SK-N-SH treated with all-trans-retinoic acid at 6 μM for 48 hours (cell line): ENCODE data around the gene OGFOD3.
A peak's percentile ranks its signal among the peaks of the same experiment; 100 is the strongest.

ENCODE experiments used
- ATAC-seq: fragments of 200-7000 bp; cut with Tn5 transposase; 3 replicates; pipeline ENCODE4 v1.9.1; 2020; ENCODE audit warnings: mild to moderate bottlenecking, moderate library complexity
- ARNTL ChIP-seq: fragments of 450-650 bp; formaldehyde crosslinking; IDR thresholded peaks from 2 replicates; pipeline ENCODE4 v1.5.0; 2020; ENCODE audit warnings: low read depth, mild to moderate bottlenecking, moderate library complexity, borderline replicate concordance
- BACH2 ChIP-seq: fragments of 250-450 bp; sonication (Bioruptor Pico); IDR thresholded peaks from 2 replicates; pipeline ENCODE4 v1.9.0; 2021; ENCODE audit warnings: mild to moderate bottlenecking, borderline replicate concordance
- CSDC2 ChIP-seq: fragments of 250-450 bp; sonication (Bioruptor Pico); IDR thresholded peaks from 2 replicates; pipeline ENCODE4 v1.5.0; 2020; ENCODE audit warnings: mild to moderate bottlenecking, moderate library complexity
- ESRRG ChIP-seq: fragments of 250-450 bp; sonication (Bioruptor Pico); IDR thresholded peaks from 2 replicates; pipeline ENCODE4 v1.6.1; 2021; ENCODE audit warnings: mild to moderate bottlenecking
- GLIS3 ChIP-seq: fragments of 250-450 bp; sonication (Bioruptor Pico); IDR thresholded peaks from 2 replicates; pipeline ENCODE4 v1.5.0; 2020; ENCODE audit warnings: mild to moderate bottlenecking, moderate library complexity
- ISL1 ChIP-seq: fragments of 250-450 bp; sonication (Bioruptor Pico); IDR thresholded peaks from 2 replicates; pipeline ENCODE4 v2.1.2; 2022; ENCODE audit warnings: mild to moderate bottlenecking, moderate library complexity
- PPARA ChIP-seq: fragments of 250-450 bp; sonication (Bioruptor Pico); IDR thresholded peaks from 2 replicates; pipeline ENCODE4 v1.5.0; 2020; ENCODE audit warnings: mild to moderate bottlenecking, borderline replicate concordance
- RARB ChIP-seq: fragments of 250-450 bp; sonication (Bioruptor Pico); IDR thresholded peaks from 2 replicates; pipeline ENCODE4 v1.8.0; 2021; ENCODE audit warnings: mild to moderate bottlenecking, moderate library complexity
- SNAI2 ChIP-seq: fragments of 250-450 bp; sonication (Bioruptor Pico); IDR thresholded peaks from 2 replicates; pipeline ENCODE4 v1.5.0; 2020; ENCODE audit warnings: mild to moderate bottlenecking, moderate library complexity
- TCF4 ChIP-seq: fragments of 250-450 bp; sonication (Bioruptor Pico); IDR thresholded peaks from 2 replicates; pipeline ENCODE4 v1.8.0; 2021; ENCODE audit warnings: mild to moderate bottlenecking, moderate library complexity, borderline replicate concordance
- TOX ChIP-seq: fragments of 250-450 bp; sonication (Bioruptor Pico); IDR thresholded peaks from 2 replicates; pipeline ENCODE4 v1.8.0; 2021; ENCODE audit warnings: mild to moderate bottlenecking, moderate library complexity, borderline replicate concordance
- ZC3H10 ChIP-seq: fragments of 250-450 bp; sonication (Bioruptor Pico); IDR thresholded peaks from 2 replicates; pipeline ENCODE4 v1.5.1; 2021; ENCODE audit warnings: mild to moderate bottlenecking, moderate library complexity
- ZFP3 ChIP-seq: fragments of 250-450 bp; sonication (Bioruptor Pico); IDR thresholded peaks from 2 replicates; pipeline ENCODE4 v1.5.0; 2020; ENCODE audit warnings: mild to moderate bottlenecking, moderate library complexity
- ZFP30 ChIP-seq: fragments of 450-650 bp; formaldehyde crosslinking; IDR thresholded peaks from 2 replicates; pipeline ENCODE4 v1.5.0; 2022; ENCODE audit warnings: mild to moderate bottlenecking, moderate library complexity
- ZNF565 ChIP-seq: fragments of 450-650 bp; formaldehyde crosslinking; conservative IDR thresholded peaks from 2 replicates; pipeline ENCODE4 v1.5.0; 2020; ENCODE audit warnings: low read depth, mild to moderate bottlenecking, moderate library complexity
- ZNF8 ChIP-seq: fragments of 450-650 bp; formaldehyde crosslinking; IDR thresholded peaks from 2 replicates; pipeline ENCODE4 v1.5.0; 2020; ENCODE audit warnings: mild to moderate bottlenecking, moderate library complexity
- TF ChIP-seq, protein P1 (sequence below): fragments of 250-450 bp; sonication (Bioruptor Pico); IDR thresholded peaks from 2 replicates; pipeline ENCODE4 v1.5.1; 2021; ENCODE audit warnings: mild to moderate bottlenecking, moderate library complexity
- TF ChIP-seq, protein P2 (sequence below): fragments of 250-450 bp; sonication (Bioruptor Pico); IDR thresholded peaks from 2 replicates; pipeline ENCODE4 v1.5.0; 2020; ENCODE audit warnings: mild to moderate bottlenecking, moderate library complexity
- TF ChIP-seq, protein P3 (sequence below): fragments of 250-450 bp; sonication (Bioruptor Pico); IDR thresholded peaks from 2 replicates; pipeline ENCODE4 v1.5.1; 2020; ENCODE audit warnings: low read depth, mild to moderate bottlenecking, moderate library complexity
- TF ChIP-seq, protein P4 (sequence below): fragments of 250-450 bp; sonication (Bioruptor Pico); IDR thresholded peaks from 2 replicates; pipeline ENCODE4 v1.8.0; 2021; ENCODE audit warnings: low read depth, mild to moderate bottlenecking, moderate library complexity, borderline replicate concordance

Gene OGFOD3

DNA sequence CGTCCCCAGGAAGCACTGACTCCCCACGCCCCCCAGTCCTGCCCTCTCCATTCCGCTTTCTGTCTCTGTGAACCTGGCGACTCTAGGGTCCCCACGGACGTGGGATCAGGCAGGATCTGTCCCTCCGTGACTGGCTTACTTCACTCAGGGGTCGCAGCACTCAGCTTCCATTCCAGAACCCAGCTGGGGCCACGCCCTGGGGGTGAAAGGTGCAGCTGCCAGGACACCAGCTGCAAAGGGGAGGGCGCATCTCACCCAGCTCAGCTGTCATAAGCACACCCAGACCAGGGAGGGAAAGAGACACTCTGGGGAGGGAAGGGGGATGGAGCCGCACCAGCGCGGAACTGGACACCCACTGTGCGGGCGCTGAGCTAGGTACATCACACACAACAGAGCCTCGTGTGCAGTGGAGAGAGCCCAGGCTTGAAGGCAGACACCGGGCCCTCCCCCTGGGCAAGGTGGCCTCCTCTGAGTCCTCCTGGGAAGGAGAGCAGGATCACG, 18.7 kb downstream of the OGFOD3 start:
- peak; percentile 3; the same call in 2 of the 3 replicates for ATAC-seq
- TF ChIP-seq TCF4 (CRISPR knock-in tag) (no peak), TOX (CRISPR knock-in tag) (no peak), SNAI2 (no peak), PPARA (CRISPR knock-in tag) (no peak), GLIS3 (CRISPR knock-in tag) (no peak)
- TF ChIP-seq, protein P1, sequence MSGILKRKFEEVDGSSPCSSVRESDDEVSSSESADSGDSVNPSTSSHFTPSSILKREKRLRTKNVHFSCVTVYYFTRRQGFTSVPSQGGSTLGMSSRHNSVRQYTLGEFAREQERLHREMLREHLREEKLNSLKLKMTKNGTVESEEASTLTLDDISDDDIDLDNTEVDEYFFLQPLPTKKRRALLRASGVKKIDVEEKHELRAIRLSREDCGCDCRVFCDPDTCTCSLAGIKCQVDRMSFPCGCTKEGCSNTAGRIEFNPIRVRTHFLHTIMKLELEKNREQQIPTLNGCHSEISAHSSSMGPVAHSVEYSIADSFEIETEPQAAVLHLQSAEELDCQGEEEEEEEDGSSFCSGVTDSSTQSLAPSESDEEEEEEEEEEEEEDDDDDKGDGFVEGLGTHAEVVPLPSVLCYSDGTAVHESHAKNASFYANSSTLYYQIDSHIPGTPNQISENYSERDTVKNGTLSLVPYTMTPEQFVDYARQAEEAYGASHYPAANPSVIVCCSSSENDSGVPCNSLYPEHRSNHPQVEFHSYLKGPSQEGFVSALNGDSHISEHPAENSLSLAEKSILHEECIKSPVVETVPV, result no peak

DNA sequence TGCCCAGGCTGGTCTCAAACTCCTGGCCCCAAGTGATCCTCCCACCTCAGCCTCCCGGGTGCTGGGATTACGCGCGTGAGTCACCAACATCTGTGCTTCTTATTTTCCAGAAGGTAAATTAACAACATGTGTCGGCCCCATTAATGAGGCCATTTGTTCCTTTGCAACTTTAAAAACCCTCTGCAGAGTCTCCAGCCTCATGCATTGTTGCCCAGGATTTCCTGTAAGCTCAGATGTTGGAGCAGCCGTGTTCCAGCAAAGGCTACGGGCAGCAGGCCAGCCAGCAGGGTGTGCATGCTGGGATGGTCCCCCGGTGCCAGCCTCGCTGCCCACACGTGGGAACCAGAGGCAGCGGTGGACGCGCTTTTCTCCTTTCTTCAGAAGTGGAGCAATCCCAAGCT, 19.3 kb downstream of the OGFOD3 start:
- ATAC-seq, result peak; percentile 88
- no peak for TF ChIP-seq ZFP3
- TF ChIP-seq ESRRG (CRISPR knock-in tag), result no peak
- TF ChIP-seq TCF4 (CRISPR knock-in tag), result peak; percentile 87
- TF ChIP-seq, protein P2, sequence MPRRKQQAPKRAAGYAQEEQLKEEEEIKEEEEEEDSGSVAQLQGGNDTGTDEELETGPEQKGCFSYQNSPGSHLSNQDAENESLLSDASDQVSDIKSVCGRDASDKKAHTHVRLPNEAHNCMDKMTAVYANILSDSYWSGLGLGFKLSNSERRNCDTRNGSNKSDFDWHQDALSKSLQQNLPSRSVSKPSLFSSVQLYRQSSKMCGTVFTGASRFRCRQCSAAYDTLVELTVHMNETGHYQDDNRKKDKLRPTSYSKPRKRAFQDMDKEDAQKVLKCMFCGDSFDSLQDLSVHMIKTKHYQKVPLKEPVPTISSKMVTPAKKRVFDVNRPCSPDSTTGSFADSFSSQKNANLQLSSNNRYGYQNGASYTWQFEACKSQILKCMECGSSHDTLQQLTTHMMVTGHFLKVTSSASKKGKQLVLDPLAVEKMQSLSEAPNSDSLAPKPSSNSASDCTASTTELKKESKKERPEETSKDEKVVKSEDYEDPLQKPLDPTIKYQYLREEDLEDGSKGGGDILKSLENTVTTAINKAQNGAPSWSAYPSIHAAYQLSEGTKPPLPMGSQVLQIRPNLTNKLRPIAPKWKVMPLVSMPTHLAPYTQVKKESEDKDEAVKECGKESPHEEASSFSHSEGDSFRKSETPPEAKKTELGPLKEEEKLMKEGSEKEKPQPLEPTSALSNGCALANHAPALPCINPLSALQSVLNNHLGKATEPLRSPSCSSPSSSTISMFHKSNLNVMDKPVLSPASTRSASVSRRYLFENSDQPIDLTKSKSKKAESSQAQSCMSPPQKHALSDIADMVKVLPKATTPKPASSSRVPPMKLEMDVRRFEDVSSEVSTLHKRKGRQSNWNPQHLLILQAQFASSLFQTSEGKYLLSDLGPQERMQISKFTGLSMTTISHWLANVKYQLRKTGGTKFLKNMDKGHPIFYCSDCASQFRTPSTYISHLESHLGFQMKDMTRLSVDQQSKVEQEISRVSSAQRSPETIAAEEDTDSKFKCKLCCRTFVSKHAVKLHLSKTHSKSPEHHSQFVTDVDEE (CRISPR knock-in tag), result 0 out of 2 replicates have a peak, but pooled peaks have one; percentile 41
- TF ChIP-seq ZNF8, result no peak
- TF ChIP-seq ZFP30 (CRISPR knock-in tag), result no peak
- TF ChIP-seq ZC3H10 (CRISPR knock-in tag), result no peak
- TF ChIP-seq, all 23 proteins: peak for 2

DNA sequence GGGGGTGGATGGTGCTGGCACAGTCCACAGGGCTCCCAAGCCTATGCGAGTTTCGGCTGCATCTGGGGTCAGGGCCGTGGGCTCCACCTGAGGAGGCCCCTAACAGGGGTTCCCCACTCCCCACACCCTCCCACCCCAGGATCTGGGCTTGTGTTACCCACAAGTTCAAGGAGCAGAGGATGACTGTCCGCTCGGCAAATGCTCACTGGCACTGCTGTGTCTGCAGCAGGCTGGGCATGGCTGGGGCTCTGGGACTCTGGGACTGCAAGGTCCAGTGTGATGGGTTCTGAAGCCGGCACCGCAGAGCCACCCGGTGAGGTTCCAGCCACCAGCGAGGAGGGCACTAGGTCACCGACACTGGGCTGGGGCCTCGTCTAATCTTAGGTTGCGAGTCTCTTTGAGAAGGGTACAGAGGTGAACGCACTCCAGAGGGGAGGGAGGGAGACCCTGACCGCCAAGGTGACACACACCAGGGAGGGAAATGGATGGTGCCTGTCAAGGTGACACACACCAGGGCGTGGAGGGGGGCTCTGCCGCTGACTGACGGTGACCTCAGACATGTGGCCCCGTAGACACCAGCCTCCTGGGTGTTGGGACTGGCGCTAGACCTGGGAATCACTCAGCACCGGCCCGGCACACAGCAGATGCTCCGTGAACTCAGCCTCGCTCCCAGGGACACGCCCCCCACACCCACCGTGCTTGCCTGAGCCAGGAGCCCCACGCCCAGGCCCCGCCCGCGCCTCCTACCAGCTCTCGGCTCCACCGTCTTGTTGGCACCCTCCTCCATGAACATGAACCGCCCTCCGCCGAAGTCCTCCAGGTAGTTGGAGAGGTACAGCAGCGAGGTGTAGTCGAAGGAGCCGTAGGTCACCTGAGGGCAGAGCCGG, 20.7 kb downstream of the OGFOD3 start:
- no peak for ATAC-seq
- TF ChIP-seq ZNF565 (no peak), ESRRG (CRISPR knock-in tag) (no peak), ZFP30 (CRISPR knock-in tag) (no peak), RARB (no peak), ZC3H10 (CRISPR knock-in tag) (no peak), ARNTL (CRISPR knock-in tag) (no peak), PPARA (CRISPR knock-in tag) (no peak), ISL1 (no peak), ZNF8 (no peak), ZFP3 (no peak), BACH2 (no peak)
- TF ChIP-seq, protein P3, sequence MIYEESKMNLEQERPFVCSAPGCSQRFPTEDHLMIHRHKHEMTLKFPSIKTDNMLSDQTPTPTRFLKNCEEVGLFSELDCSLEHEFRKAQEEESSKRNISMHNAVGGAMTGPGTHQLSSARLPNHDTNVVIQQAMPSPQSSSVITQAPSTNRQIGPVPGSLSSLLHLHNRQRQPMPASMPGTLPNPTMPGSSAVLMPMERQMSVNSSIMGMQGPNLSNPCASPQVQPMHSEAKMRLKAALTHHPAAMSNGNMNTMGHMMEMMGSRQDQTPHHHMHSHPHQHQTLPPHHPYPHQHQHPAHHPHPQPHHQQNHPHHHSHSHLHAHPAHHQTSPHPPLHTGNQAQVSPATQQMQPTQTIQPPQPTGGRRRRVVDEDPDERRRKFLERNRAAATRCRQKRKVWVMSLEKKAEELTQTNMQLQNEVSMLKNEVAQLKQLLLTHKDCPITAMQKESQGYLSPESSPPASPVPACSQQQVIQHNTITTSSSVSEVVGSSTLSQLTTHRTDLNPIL (CRISPR knock-in tag), result no peak
- TF ChIP-seq, protein P4, sequence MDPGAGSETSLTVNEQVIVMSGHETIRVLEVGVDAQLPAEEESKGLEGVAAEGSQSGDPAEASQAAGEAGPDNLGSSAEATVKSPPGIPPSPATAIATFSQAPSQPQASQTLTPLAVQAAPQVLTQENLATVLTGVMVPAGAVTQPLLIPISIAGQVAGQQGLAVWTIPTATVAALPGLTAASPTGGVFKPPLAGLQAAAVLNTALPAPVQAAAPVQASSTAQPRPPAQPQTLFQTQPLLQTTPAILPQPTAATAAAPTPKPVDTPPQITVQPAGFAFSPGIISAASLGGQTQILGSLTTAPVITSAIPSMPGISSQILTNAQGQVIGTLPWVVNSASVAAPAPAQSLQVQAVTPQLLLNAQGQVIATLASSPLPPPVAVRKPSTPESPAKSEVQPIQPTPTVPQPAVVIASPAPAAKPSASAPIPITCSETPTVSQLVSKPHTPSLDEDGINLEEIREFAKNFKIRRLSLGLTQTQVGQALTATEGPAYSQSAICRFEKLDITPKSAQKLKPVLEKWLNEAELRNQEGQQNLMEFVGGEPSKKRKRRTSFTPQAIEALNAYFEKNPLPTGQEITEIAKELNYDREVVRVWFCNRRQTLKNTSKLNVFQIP, result no peak

DNA sequence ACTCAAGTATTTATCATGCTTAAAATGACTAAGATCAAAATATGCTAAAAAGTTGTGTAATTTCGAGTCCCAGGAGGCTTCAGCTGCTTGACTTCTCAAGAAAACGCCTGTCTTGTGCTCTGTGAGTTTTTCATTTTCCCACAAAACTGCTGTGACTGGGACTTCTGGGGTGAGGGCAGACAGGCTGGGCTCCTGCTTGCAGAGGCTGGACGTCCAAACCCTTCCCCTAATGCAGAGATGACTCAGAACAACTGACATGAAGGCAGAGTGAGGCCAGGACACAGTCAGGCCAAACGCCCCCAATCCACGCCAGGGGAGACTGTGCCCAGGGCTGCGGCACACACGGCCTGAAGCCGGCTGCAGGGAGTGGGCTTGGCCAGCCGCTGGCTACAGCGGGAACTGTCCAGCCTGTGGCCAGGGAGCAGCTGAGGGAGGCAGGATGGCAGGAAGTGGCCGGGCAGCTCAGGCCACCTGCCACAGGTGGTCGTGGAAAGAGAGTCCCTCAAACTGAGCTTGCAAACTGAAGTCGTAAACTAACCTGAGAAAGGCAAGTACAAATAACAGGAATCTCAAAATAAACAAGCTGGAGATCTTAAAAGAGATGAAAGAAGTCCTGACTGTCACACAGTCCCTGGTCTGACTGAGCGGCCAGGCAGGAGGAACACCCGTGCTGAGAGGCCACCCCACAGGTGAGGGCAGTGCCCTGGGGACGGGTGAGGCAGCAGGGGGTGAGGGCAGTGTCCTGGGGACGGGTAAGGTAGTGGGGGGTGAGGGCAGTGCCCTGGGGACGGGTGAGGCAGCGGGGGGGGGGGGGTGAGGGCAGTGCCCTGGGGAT, 21.6 kb downstream of the OGFOD3 start:
- ATAC-seq, result peak; percentile 62

More for the DNA sequence above, 21.6 kb downstream of the OGFOD3 start:
- TF ChIP-seq CSDC2 (CRISPR knock-in tag) (no peak), ZNF8 (no peak), ZC3H10 (CRISPR knock-in tag) (no peak), TOX (CRISPR knock-in tag) (no peak)
- TF ChIP-seq, all 23 proteins: peak for 0
